Vagina (tissue), 2 donors: ENCODE data around the gene MBD3.

ENCODE experiments used
- POLR2A ChIP-seq, 2 donors: fragments of 450-650 bp; IDR thresholded peaks; one replicate each; pipeline ENCODE4 v1.6.1; 2017; ENCODE audit warnings: antibody characterized with exemption in 2 of 2, mild to moderate bottlenecking in 2 of 2, moderate library complexity in 2 of 2
- POLR2AphosphoS5 ChIP-seq, 2 donors: sonication (generic); formaldehyde crosslinking; IDR thresholded peaks; one replicate each; pipeline ENCODE4 v1.9.0; 2017; ENCODE audit warnings: antibody characterized with exemption in 2 of 2, mild to moderate bottlenecking in 2 of 2, low read depth in 1 of 2; ENCODE audit not compliant: insufficient read depth in 1 of 2
- TF ChIP-seq, protein P1 (sequence below), 3 experiments: fragments of 450-650 bp in 2 of 3; fragments of 200-600 bp in 1 of 3; sonication (generic) in 1 of 3; IDR thresholded peaks; one replicate each; pipeline ENCODE4 v1.5.1; 2017 to 2019; ENCODE audit warnings: antibody characterized with exemption in 3 of 3, mild to moderate bottlenecking in 2 of 3, moderate library complexity in 2 of 3

GRCh38 chr19:1524972-1525325, 67.7 kb downstream of the MBD3 start:
- TF ChIP-seq, protein P1, sequence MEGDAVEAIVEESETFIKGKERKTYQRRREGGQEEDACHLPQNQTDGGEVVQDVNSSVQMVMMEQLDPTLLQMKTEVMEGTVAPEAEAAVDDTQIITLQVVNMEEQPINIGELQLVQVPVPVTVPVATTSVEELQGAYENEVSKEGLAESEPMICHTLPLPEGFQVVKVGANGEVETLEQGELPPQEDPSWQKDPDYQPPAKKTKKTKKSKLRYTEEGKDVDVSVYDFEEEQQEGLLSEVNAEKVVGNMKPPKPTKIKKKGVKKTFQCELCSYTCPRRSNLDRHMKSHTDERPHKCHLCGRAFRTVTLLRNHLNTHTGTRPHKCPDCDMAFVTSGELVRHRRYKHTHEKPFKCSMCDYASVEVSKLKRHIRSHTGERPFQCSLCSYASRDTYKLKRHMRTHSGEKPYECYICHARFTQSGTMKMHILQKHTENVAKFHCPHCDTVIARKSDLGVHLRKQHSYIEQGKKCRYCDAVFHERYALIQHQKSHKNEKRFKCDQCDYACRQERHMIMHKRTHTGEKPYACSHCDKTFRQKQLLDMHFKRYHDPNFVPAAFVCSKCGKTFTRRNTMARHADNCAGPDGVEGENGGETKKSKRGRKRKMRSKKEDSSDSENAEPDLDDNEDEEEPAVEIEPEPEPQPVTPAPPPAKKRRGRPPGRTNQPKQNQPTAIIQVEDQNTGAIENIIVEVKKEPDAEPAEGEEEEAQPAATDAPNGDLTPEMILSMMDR (IDR thresholded peaks at IDR 0.05) = no peak
- TF ChIP-seq POLR2AphosphoS5 (IDR thresholded peaks at IDR 0.05; ENCODE audit: insufficient read depth in 1 of 2, low read depth in 1 of 2) = no peak
- TF ChIP-seq POLR2A (IDR thresholded peaks at IDR 0.05) = no peak
